Measurements from ENCODE around the gene GALNT17.
"Not testable (repeated sequence)": the region's sequence is repeated elsewhere in the genome, so short reads cannot be mapped to it uniquely, and the experiment has no call there.

Gene GALNT17

DNA sequence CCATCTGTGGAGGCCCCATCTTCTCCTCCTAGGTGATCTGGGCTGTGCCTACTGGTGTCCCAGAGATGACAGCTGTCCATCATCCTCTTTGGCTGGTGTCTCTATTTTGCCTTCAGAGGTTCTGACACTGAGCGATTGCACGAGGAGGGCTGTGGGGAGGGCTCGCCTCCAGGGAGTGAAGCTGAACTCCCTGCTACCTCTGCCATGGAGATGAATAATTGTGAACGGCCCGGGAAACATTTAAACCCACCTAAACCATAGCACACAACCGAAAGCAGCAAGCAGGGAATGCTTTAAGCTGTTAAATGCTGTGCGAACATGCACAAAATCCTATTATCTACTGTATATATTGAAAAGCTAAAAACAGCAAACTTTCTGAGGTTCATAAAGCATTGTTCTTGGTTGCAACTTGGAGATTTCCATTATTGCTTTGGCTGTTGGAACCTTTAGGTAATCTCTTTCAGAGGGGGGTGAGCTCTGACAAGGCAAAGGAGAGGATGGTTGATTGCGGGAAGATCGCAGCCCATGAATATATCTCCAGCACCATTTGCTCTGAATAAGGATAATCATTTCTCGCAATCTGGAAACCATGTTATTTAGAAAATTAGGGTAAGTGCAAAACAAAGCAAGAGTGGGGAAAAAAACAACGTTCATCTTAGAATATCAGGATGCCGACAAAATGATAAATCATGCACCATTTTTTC is 507.6 kb downstream of the GALNT17 start:
- TF ChIP-seq, protein P1, sequence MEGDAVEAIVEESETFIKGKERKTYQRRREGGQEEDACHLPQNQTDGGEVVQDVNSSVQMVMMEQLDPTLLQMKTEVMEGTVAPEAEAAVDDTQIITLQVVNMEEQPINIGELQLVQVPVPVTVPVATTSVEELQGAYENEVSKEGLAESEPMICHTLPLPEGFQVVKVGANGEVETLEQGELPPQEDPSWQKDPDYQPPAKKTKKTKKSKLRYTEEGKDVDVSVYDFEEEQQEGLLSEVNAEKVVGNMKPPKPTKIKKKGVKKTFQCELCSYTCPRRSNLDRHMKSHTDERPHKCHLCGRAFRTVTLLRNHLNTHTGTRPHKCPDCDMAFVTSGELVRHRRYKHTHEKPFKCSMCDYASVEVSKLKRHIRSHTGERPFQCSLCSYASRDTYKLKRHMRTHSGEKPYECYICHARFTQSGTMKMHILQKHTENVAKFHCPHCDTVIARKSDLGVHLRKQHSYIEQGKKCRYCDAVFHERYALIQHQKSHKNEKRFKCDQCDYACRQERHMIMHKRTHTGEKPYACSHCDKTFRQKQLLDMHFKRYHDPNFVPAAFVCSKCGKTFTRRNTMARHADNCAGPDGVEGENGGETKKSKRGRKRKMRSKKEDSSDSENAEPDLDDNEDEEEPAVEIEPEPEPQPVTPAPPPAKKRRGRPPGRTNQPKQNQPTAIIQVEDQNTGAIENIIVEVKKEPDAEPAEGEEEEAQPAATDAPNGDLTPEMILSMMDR (IDR thresholded peaks at IDR 0.05; ENCODE audit: extremely low read depth, missing control alignments) = no peak
- DNase-seq (ENCODE audit: low spot score) = no peak

DNA sequence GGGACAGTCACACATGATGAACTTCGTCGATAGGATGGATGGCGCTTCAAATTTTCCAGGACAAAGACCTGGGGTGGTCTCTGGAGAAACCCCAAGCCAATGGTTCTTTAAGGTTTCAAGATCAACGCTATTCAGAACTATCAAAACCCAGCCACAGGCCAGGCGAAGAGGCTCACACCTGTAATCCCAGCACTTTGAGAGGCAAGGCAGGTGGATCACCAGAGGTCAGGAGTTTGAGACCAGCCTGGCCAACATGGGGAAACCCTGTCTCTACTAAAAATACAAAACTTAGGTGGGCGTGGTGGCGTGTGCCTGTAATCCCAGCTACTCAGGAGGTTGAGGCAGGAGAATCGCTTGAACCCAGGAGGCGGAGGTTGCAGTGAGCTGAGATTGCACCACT is 511.1 kb downstream of the GALNT17 start:
- not testable (repeated sequence) for DNase-seq (ENCODE audit: low spot score)

DNA sequence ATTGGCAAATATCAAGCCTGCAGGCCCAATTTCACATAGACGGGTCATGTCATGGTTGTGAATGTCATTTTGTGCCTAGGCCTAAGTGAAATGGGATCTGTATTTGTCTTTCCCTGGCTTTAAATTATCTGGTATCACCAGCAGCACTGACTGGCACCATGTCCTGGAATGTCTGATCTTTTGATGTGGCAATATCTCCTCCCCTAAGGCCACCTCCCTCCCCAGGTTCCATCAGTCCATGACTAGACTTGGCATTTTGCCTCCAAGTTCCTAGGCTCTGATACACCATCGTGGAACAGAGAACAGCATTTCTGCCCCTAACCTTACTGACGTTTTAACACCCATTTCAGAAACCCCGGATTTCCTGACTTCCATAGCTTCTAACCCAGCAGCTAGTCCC is 513.9 kb downstream of the GALNT17 start:
- TF ChIP-seq, protein P1 (IDR thresholded peaks at IDR 0.05; ENCODE audit: extremely low read depth, missing control alignments) = no peak
- no peak for DNase-seq (ENCODE audit: low spot score)

DNA sequence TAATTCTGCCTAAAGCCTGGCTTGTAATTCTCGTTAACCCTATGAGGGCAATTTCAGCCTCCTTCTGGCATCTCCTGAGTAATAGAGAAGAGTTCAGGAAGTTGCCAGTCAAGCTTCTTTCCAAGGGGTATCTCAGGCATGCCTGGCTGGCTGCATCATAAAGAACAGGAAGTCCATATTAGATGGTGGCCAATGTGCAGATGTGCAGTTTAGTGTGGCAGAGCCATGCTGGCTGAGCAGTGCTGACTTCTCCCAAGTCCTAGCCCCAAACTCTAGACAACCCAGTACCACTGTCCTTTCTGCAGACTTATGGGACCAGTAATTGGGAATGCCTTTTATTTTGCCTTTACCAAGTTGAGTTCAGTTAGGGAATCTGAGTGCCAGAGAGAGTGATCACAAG is 517.9 kb downstream of the GALNT17 start:
- no peak for DNase-seq (ENCODE audit: low spot score)
- TF ChIP-seq, protein P1 (IDR thresholded peaks at IDR 0.05; ENCODE audit: extremely low read depth, missing control alignments) = no peak

DNA sequence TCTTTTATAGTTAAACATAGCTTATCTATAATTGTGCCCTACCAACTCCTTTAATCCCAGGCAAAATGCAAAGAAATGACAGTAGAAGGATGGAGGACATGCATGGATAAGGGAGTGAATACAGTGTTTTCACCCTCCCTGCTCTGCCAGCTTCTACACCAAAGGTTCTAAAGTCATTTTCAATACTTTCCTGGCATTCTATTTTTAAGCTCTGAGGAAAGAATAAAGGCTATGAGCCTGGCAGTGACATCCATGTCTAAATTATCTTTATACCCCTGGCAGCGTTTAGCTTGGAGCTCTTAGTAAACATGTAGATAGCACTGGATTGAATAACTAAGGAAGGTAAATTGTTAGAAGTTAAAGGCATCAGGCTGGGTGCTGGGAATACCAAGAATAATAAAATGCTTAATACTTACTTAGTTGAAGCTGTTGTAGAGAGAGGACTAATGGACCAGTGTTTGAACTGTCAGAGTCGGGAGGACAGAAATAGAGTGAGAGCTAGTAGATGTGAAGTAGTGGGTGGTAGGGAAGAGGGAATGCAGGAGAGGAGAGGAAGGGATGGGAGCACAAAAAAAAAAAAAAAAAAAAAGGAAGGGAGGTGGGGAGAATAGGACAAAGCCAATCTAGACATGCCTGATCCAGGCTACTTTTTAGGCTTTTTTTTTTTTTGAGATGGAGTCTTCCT is 518.9 kb downstream of the GALNT17 start:
- TF ChIP-seq, protein P1 (IDR thresholded peaks at IDR 0.05; ENCODE audit: extremely low read depth, missing control alignments) = no peak

DNA sequence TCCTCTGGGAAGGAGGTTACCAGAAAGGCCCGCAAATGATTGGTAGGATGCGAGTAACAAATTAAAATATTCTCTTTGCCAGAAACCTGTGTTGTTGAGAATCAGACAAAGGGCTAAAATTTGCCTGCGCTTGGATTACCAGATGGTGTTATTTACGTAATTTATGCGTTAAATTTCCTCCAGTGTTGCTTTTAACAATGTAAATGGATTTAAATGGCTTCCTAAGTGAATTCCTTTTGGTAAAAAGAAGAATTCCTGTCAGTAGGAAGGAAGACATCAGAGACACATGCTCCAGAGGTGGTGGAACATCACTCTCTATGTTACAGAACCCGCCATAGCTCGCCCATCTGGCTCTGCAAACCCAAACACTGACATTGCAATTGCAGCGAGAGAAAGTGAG is 520.6 kb downstream of the GALNT17 start:
- DNase-seq (ENCODE audit: low spot score) = no peak
- TF ChIP-seq, protein P1 (IDR thresholded peaks at IDR 0.05; ENCODE audit: extremely low read depth, missing control alignments) = no peak

More for the DNA sequence above, 518.9 kb downstream of the GALNT17 start:
- DNase-seq (ENCODE audit: low spot score) = no peak

DNA sequence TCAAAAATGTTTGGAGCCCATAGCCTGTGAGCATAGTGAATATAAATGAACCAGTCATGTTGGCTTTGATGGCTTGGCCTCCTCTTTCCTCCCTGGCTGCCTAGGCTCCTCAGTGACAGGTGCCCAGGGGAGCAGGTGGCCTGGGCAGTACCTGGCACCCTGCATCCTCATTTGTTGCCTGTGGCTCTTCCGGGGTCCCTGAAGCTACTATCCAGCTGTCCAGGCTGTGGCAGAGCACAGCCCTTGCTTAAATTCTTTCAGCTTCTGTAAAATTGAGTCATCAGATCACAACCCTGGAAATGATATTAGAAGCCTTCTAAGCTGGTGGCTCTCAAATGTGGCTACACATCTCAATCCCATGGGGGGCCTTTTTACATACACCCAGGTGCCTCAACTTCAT is 525.4 kb downstream of the GALNT17 start:
- TF ChIP-seq, protein P1 (IDR thresholded peaks at IDR 0.05; ENCODE audit: extremely low read depth, missing control alignments) = no peak
- DNase-seq (ENCODE audit: low spot score) = no peak

DNA sequence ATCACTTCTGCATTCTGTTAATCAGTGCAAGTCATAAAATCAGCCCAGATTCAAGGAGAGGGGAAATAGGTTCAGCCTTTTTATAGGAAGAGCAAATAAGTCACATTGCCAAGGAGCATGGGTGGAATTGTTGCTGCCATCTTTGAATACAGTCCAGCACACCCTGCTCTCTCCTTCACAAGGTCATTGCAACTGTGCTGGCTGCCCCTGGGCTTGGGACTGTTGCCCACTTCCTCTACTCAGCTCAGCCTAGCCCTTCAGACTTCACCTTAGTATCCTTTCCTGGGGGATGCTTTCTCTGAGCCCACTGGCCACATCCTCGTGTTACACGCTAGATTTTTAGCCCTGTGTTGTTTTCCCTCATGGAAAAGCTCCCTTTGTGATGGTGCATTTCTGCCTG is 527.7 kb downstream of the GALNT17 start:
- TF ChIP-seq, protein P1 (IDR thresholded peaks at IDR 0.05; ENCODE audit: extremely low read depth, missing control alignments) = no peak
- DNase-seq (ENCODE audit: low spot score) = no peak

Measured in GM20000 (cell line).